Neural cell (in vitro differentiated cells): ENCODE measurements around the gene ABCA1. TPM values are rescaled to one million over a fixed set of nuclear protein-coding genes. Genes with fewer than 3 reads are reported as not detected.

Source experiments
- H2AFZ ChIP-seq: fragments of 200-600, 300-800 bp; sonication (generic), shearing (Covaris generic); 2 replicates; pipeline ENCODE4 v1.6.0; 2014; ENCODE audit warnings: low read depth, mild to moderate bottlenecking, antibody characterized with exemption, low read length, moderate library complexity
- H3F3A ChIP-seq: fragments of 200-600 bp; shearing (Covaris generic); 2 replicates; pipeline ENCODE4 v1.6.1; 2016; ENCODE audit warnings: mild to moderate bottlenecking, moderate library complexity, mixed read lengths, antibody characterized with exemption, low read length; ENCODE audit not compliant: insufficient read depth, poor library complexity, severe bottlenecking
- H3K27ac ChIP-seq: fragments of 200-600, 300-800 bp; sonication (generic), shearing (Covaris generic); 2 replicates; pipeline ENCODE4 v1.5.1; 2014; ENCODE audit warnings: mild to moderate bottlenecking, low read length, moderate library complexity
- H3K27me3 ChIP-seq: fragments of 300-800, 200-600 bp; sonication (generic), shearing (Covaris generic); 2 replicates; pipeline ENCODE4 v1.6.0; 2014; ENCODE audit warnings: mild to moderate bottlenecking, low read depth, low read length, moderate library complexity; ENCODE audit not compliant: insufficient read depth
- H3K36me3 ChIP-seq: fragments of 300-800, 200-600 bp; sonication (generic), shearing (Covaris generic); 2 replicates; pipeline ENCODE4 v1.5.1; 2014; ENCODE audit warnings: mild to moderate bottlenecking, antibody characterized with exemption, low read length, moderate library complexity; ENCODE audit not compliant: insufficient read depth
- H3K4me2 ChIP-seq: fragments of 300-800, 200-600 bp; sonication (generic), shearing (Covaris generic); 2 replicates; pipeline ENCODE4 v1.6.0; 2014; ENCODE audit warnings: mild to moderate bottlenecking, low read length
- H3K4me3 ChIP-seq: fragments of 300-800, 200-600 bp; sonication (generic), shearing (Covaris generic); 2 replicates; pipeline ENCODE4 v1.5.1; 2014; ENCODE audit warnings: mild to moderate bottlenecking, low read length, moderate library complexity
- H3K79me2 ChIP-seq: fragments of 200-600 bp; shearing (Covaris generic); replicated peaks from 2 replicates; pipeline ENCODE4 v1.6.0; 2014; ENCODE audit warnings: mild to moderate bottlenecking, low read length, moderate library complexity; ENCODE audit not compliant: insufficient read depth
- H3K9ac ChIP-seq: fragments of 300-800, 200-600 bp; sonication (generic), shearing (Covaris generic); 2 replicates; pipeline ENCODE4 v1.6.1; 2016; ENCODE audit warnings: mild to moderate bottlenecking, low read length, mixed read lengths
- H3K9me2 ChIP-seq: fragments of 200-600 bp; shearing (Covaris generic); 2 replicates; pipeline ENCODE4 v1.6.1; 2016; ENCODE audit warnings: mild to moderate bottlenecking, low read length, mixed read lengths; ENCODE audit not compliant: insufficient read depth
- H3K9me3 ChIP-seq: fragments of 200-600, 300-800 bp; sonication (generic), shearing (Covaris generic); 2 replicates; pipeline ENCODE4 v1.6.1; 2016; ENCODE audit warnings: mild to moderate bottlenecking, mixed run types, low read length, moderate library complexity, mixed read lengths
- H4K20me1 ChIP-seq: fragments of 200-600 bp; shearing (Covaris generic); 2 replicates; pipeline ENCODE4 v1.6.1; 2016; ENCODE audit warnings: mild to moderate bottlenecking, mixed run types; ENCODE audit not compliant: insufficient read depth
- EP300 ChIP-seq: fragments of 450-650 bp; conservative IDR thresholded peaks from 2 replicates; pipeline ENCODE4 v1.6.1; 2014; ENCODE audit warnings: antibody characterized with exemption, mild to moderate bottlenecking, moderate library complexity; ENCODE audit not compliant: poor library complexity, severe bottlenecking
- EZH2 ChIP-seq: fragments of 200-600, 300-800 bp; shearing (Covaris generic), sonication (generic); IDR thresholded peaks from 2 replicates; pipeline ENCODE4 v1.6.1; 2014; ENCODE audit warnings: antibody characterized with exemption, low read length, borderline replicate concordance, mild to moderate bottlenecking; ENCODE audit not compliant: insufficient read depth, poor library complexity, severe bottlenecking
- MXI1 ChIP-seq: fragments of 450-650 bp; conservative IDR thresholded peaks from 2 replicates; pipeline ENCODE4 v1.6.1; 2014; ENCODE audit warnings: antibody characterized with exemption, mild to moderate bottlenecking; ENCODE audit not compliant: poor library complexity, severe bottlenecking
- POLR2AphosphoS5 ChIP-seq: IDR thresholded peaks from 2 replicates; pipeline ENCODE4 v1.6.1; 2012
- RAD21 ChIP-seq: fragments of 450-650 bp; conservative IDR thresholded peaks from 2 replicates; pipeline ENCODE4 v1.6.1; 2014; ENCODE audit warnings: antibody characterized with exemption, mild to moderate bottlenecking, moderate library complexity
- SMC3 ChIP-seq: fragments of 450-650 bp; conservative IDR thresholded peaks from 2 replicates; pipeline ENCODE4 v1.6.1; 2014; ENCODE audit warnings: antibody characterized with exemption, mild to moderate bottlenecking, moderate library complexity; ENCODE audit not compliant: poor library complexity
- TAF1 ChIP-seq: IDR thresholded peaks from 2 replicates; pipeline ENCODE4 v1.6.1; 2012; ENCODE audit warnings: low read depth
- polyA plus RNA-seq: library from polyadenylated mRNA; depleted of rRNA; stranded (reverse); fragments of >200 nt; gene quantifications from 2 replicates; pipeline ENCODE4 v1.2.3, GENCODE V29; 2014
- TF ChIP-seq, protein P1 (sequence below): fragments of 450-650 bp; IDR thresholded peaks from 2 replicates; pipeline ENCODE4 v1.5.1; 2014; ENCODE audit warnings: antibody characterized with exemption, mild to moderate bottlenecking, moderate library complexity; ENCODE audit not compliant: poor library complexity, severe bottlenecking
- TF ChIP-seq, protein P2 (sequence below): IDR thresholded peaks from 2 replicates; pipeline ENCODE4 v1.6.1; 2012; ENCODE audit warnings: borderline replicate concordance

ABCA1 gene
- polyA plus RNA-seq, 1 donor from 2014 or later, result 5.2 TPM

- Histone ChIP-seq H4K20me1 (no peaks in the 10 kb centered on the region), H3K79me2 (no peaks in the 10 kb centered on the region), H3K36me3 (no peaks in the 10 kb centered on the region), H3K9me3 (no peaks in the 10 kb centered on the region), H3F3A (no peaks in the 10 kb centered on the region), H2AFZ (no peak overlapping the region), H3K4me3 (no peak overlapping the region), H3K27me3 (no peaks in the 10 kb centered on the region), H3K9ac (no peak overlapping the region), H3K4me2 (no peak overlapping the region), H3K27ac (no peak overlapping the region), H3K9me2 (no peaks in the 10 kb centered on the region)
- TF ChIP-seq RAD21 (no peak), POLR2AphosphoS5 (no peak), TAF1 (no peak), MXI1 (no peak), SMC3 (no peak), EP300 (no peak), EZH2 (no peak)
- TF ChIP-seq, protein P1, sequence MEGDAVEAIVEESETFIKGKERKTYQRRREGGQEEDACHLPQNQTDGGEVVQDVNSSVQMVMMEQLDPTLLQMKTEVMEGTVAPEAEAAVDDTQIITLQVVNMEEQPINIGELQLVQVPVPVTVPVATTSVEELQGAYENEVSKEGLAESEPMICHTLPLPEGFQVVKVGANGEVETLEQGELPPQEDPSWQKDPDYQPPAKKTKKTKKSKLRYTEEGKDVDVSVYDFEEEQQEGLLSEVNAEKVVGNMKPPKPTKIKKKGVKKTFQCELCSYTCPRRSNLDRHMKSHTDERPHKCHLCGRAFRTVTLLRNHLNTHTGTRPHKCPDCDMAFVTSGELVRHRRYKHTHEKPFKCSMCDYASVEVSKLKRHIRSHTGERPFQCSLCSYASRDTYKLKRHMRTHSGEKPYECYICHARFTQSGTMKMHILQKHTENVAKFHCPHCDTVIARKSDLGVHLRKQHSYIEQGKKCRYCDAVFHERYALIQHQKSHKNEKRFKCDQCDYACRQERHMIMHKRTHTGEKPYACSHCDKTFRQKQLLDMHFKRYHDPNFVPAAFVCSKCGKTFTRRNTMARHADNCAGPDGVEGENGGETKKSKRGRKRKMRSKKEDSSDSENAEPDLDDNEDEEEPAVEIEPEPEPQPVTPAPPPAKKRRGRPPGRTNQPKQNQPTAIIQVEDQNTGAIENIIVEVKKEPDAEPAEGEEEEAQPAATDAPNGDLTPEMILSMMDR, result no peak
- TF ChIP-seq, protein P2, sequence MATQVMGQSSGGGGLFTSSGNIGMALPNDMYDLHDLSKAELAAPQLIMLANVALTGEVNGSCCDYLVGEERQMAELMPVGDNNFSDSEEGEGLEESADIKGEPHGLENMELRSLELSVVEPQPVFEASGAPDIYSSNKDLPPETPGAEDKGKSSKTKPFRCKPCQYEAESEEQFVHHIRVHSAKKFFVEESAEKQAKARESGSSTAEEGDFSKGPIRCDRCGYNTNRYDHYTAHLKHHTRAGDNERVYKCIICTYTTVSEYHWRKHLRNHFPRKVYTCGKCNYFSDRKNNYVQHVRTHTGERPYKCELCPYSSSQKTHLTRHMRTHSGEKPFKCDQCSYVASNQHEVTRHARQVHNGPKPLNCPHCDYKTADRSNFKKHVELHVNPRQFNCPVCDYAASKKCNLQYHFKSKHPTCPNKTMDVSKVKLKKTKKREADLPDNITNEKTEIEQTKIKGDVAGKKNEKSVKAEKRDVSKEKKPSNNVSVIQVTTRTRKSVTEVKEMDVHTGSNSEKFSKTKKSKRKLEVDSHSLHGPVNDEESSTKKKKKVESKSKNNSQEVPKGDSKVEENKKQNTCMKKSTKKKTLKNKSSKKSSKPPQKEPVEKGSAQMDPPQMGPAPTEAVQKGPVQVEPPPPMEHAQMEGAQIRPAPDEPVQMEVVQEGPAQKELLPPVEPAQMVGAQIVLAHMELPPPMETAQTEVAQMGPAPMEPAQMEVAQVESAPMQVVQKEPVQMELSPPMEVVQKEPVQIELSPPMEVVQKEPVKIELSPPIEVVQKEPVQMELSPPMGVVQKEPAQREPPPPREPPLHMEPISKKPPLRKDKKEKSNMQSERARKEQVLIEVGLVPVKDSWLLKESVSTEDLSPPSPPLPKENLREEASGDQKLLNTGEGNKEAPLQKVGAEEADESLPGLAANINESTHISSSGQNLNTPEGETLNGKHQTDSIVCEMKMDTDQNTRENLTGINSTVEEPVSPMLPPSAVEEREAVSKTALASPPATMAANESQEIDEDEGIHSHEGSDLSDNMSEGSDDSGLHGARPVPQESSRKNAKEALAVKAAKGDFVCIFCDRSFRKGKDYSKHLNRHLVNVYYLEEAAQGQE, result no peak
These were observed 85.3 kb downstream of the ABCA1 start for GRCh38 chr9:104842698-104843097.

- Histone ChIP-seq H4K20me1 (no peaks in the 10 kb centered on the region), H3K9me2 (no peaks in the 10 kb centered on the region), H2AFZ (no peak overlapping the region), H3K79me2 (no peaks in the 10 kb centered on the region), H3K9me3 (no peaks in the 10 kb centered on the region), H3K4me2 (no peak overlapping the region), H3K4me3 (no peak overlapping the region), H3F3A (no peaks in the 10 kb centered on the region), H3K27ac (no peak overlapping the region), H3K36me3 (no peaks in the 10 kb centered on the region), H3K27me3 (no peaks in the 10 kb centered on the region), H3K9ac (no peak overlapping the region)
- no peak for TF ChIP-seq TAF1
- TF ChIP-seq, protein P2, result no peak
- no peak for TF ChIP-seq POLR2AphosphoS5
- no peak for TF ChIP-seq SMC3
These were observed 86.3 kb downstream of the ABCA1 start for GRCh38 chr9:104841601-104842141.
